HPDE6-E6E7 (cell line): Measurements from ENCODE around the gene CNTLN.
"Not testable (repeated sequence)": the region's sequence is repeated elsewhere in the genome, so short reads cannot be mapped to it uniquely, and the experiment has no call there.

Experiments used
- DNase-seq: peaks from one replicate; pipeline ENCODE4 v3.0.0; 2011; ENCODE audit warnings: missing footprints; ENCODE audit errors: extremely low spot score

The CNTLN gene

GRCh38 chr9:17509701-17510100, 374.9 kb downstream of the CNTLN start:
- DNase-seq, result no peak

- no peak for DNase-seq
Observed at GRCh38 chr9:17519761-17520160, 384.9 kb downstream of the CNTLN start.

GRCh38 chr9:17520268-17521064, 385.6 kb downstream of the CNTLN start:
- no peak for DNase-seq

GRCh38 chr9:17521100-17521855, 386.4 kb downstream of the CNTLN start:
- DNase-seq, result no peak

GRCh38 chr9:17526726-17527125, 391.9 kb downstream of the CNTLN start:
- not testable (repeated sequence) for DNase-seq

GRCh38 chr9:17528859-17529258, 394.0 kb downstream of the CNTLN start:
- DNase-seq, result no peak

GRCh38 chr9:17531642-17532254, 396.9 kb downstream of the CNTLN start:
- DNase-seq, result peak; percentile 19

GRCh38 chr9:17532461-17532860, 397.6 kb downstream of the CNTLN start:
- no peak for DNase-seq

- DNase-seq, result no peak
Observed at GRCh38 chr9:17535176-17535575, 400.3 kb downstream of the CNTLN start.

- no peak for DNase-seq
Observed at GRCh38 chr9:17536027-17536426, 401.2 kb downstream of the CNTLN start.

- no peak for DNase-seq
Observed at GRCh38 chr9:17551023-17551422, 416.2 kb downstream of the CNTLN start.
